Measurements from ENCODE around the gene POP7. TPM values are rescaled to one million over a fixed set of nuclear protein-coding genes. Genes with fewer than 3 reads are reported as not detected.
"Not testable (repeated sequence)": the region's sequence is repeated elsewhere in the genome, so short reads cannot be mapped to it uniquely, and the experiment has no call there.

Gene POP7
- total RNA-seq, 4 donors from 2014 or later = 31.4 to 40.6 (median 33.2) TPM

GRCh38 chr7:100708395-100708794, 2.5 kb downstream of the POP7 start:
- H3K36me3 ChIP-seq = peaks cover 0 to 23% of the 10 kb centered on the region in 2 donors
- WGBS, 2 donors (ENCODE audit: low coverage in 1 of 2) = 80 to 82% methylated on average over 1 to 2 of the region's 6 CpGs

GRCh38 chr7:100710452-100710851, 4.5 kb downstream of the POP7 start:
- Histone ChIP-seq H3K27ac (no peak overlapping the region), H3K4me3 (no peak overlapping the region), H3K9me3 (no peaks in the 10 kb centered on the region), H3K4me1 (peaks cover 0 to 22% (median 8%) of the 10 kb centered on the region in 3 donors), H3K27me3 (no peaks in the 10 kb centered on the region), H3K36me3 (peaks cover 0 to 23% of the 10 kb centered on the region in 2 donors)
- ATAC-seq = no peak
- TF ChIP-seq POLR2AphosphoS5 (IDR thresholded peaks at IDR 0.05) (no peak), EP300 (IDR thresholded peaks at IDR 0.05) (no peak), POLR2A (IDR thresholded peaks at IDR 0.05) (no peak), CTCF (IDR thresholded peaks at IDR 0.05) (no peak)
- WGBS, 2 donors (ENCODE audit: low coverage in 1 of 2) = 80 to 93% methylated on average over 3 to 4 of the region's 4 CpGs

More at GRCh38 chr7:100708395-100708794, 2.5 kb downstream of the POP7 start:
- no peak overlapping the region for H3K4me3 ChIP-seq
- H3K27me3 ChIP-seq = no peaks in the 10 kb centered on the region
- no peaks in the 10 kb centered on the region for H3K9me3 ChIP-seq
- no peak for TF ChIP-seq POLR2AphosphoS5 (IDR thresholded peaks at IDR 0.05)
- no peak for TF ChIP-seq EP300 (IDR thresholded peaks at IDR 0.05)
- TF ChIP-seq CTCF (IDR thresholded peaks at IDR 0.05) = no peak
- no peak for TF ChIP-seq POLR2A (IDR thresholded peaks at IDR 0.05)
- peaks cover 0 to 30% (median 13%) of the 10 kb centered on the region in 3 donors for H3K4me1 ChIP-seq
- H3K27ac ChIP-seq = no peak overlapping the region
- ATAC-seq = no peak

DNA sequence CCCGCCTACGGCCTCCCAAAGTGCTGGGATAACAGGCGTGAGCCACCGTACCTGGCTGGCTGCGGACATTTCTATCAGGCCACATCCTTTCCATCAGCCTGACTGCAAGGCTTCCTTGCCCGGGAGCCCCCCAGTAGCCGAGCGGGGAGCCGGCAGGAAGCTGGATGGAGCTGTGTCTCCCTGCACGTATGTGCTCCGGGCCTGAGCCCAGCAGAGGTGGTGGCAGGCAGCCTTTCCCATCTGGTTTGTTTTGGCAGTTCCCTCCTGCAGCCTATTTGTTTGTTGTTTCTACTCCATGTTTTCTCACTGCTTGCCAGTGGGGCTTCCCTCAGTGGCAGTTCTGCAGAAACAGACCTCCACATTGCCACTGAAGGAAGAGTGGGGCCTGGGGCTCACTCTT, 5.4 kb downstream of the POP7 start:
- TF ChIP-seq EP300 (IDR thresholded peaks at IDR 0.05) = no peak
- no peak for TF ChIP-seq POLR2A (IDR thresholded peaks at IDR 0.05)
- WGBS, 2 donors (ENCODE audit: low coverage in 1 of 2) = 71% methylated on average over 7 of the region's 11 CpGs; no CpG with 5 or more reads in 1 of the 2 donors

DNA sequence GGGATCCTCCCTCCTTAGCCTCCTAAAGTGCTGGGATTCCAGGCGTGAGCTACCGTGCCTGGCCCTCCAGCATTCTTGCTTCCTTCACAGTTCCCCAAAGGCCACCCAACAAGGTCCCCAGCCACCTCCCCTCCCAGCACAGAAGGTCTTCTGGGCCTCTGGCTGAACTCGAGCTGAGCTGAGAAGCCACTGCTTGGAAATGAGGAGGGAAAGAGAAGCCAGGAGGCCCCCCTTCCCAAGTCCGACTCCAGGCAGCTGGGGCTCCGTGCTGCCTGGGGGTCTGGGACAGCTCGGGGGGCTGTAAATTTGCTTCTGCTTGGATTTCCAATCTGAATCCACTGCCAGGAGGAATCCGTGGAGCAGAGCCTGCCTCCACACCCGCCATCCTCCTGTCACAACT, 8.8 kb downstream of the POP7 start:
- H3K27me3 ChIP-seq = peaks cover 22% of the 10 kb centered on the region
- no peak for ATAC-seq
- H3K36me3 ChIP-seq = no peaks in the 10 kb centered on the region
- no peaks in the 10 kb centered on the region for H3K9me3 ChIP-seq
- no peak overlapping the region for H3K27ac ChIP-seq
- no peak overlapping the region for H3K4me3 ChIP-seq
- 37% methylated on average over 6 of the region's 8 CpGs; no CpG with 5 or more reads in 1 of the 2 donors for WGBS, 2 donors (ENCODE audit: low coverage in 1 of 2)
- H3K4me1 ChIP-seq = no peaks in the 10 kb centered on the region
- TF ChIP-seq CTCF (IDR thresholded peaks at IDR 0.05) (no peak), EP300 (IDR thresholded peaks at IDR 0.05) (no peak), POLR2A (IDR thresholded peaks at IDR 0.05) (no peak), POLR2AphosphoS5 (IDR thresholded peaks at IDR 0.05) (no peak)

More for the DNA sequence above, 5.4 kb downstream of the POP7 start:
- H3K36me3 ChIP-seq = peaks cover 0 to 23% of the 10 kb centered on the region in 2 donors
- no peak for ATAC-seq
- peaks cover 5% of the 10 kb centered on the region for H3K27me3 ChIP-seq
- H3K9me3 ChIP-seq = no peaks in the 10 kb centered on the region
- H3K27ac ChIP-seq = no peak overlapping the region
- H3K4me3 ChIP-seq = no peak overlapping the region
- peaks cover 0 to 18% (median 8%) of the 10 kb centered on the region in 3 donors for H3K4me1 ChIP-seq

DNA sequence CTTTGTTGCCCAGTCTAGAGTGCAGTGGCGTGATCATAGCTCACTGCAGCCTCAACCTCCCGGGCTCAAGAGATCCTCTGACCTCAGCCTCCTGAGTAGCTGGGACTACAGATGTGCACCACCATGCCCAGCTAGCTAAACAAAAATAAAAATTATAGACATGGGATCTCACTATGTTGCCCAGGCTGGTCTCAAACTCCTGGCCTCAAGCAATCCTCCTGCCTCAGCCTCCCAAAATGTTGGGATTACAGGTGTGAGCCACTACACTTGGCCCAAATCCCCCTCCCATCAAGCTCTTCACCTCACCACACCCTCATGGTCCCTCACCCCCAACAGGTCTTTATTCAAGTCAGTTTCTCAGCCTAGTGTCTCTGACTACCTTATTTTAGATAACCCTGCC, 11.2 kb downstream of the POP7 start:
- not testable (repeated sequence) for H3K27ac ChIP-seq, H3K4me3 ChIP-seq, ATAC-seq, H3K9me3 ChIP-seq, H3K36me3 ChIP-seq
- WGBS, 2 donors (ENCODE audit: low coverage in 1 of 2) = 100% methylated on average over 1 of the region's 2 CpGs; no CpG with 5 or more reads in 1 of the 2 donors
- peaks cover 0 to 11% (median 7%) of the 10 kb centered on the region in 3 donors for H3K4me1 ChIP-seq
- peaks cover 45% of the 10 kb centered on the region for H3K27me3 ChIP-seq

- Histone ChIP-seq H3K36me3 (no peaks in the 10 kb centered on the region), H3K9me3 (no peaks in the 10 kb centered on the region), H3K4me3 (no peak overlapping the region), H3K4me1 (peaks cover 0 to 11% (median 7%) of the 10 kb centered on the region in 3 donors), H3K27ac (no peak overlapping the region), H3K27me3 (peaks cover 70% of the 10 kb centered on the region)
- ATAC-seq = no peak
- TF ChIP-seq POLR2A (IDR thresholded peaks at IDR 0.05) (no peak), EP300 (IDR thresholded peaks at IDR 0.05) (no peak)
- WGBS, 2 donors (ENCODE audit: low coverage in 1 of 2) = 6 to 11% methylated on average over 2 to 5 of the region's 8 CpGs
These were observed 13.8 kb downstream of the POP7 start for GRCh38 chr7:100719523-100720278.

All from gastroesophageal sphincter (tissue), 4 donors.